Peyer's patch (tissue), 4 donors: ENCODE data around the gene STX1B.

Experiments used
- CTCF ChIP-seq, 6 experiments: fragments of 450-650 bp in 4 of 6; fragments of 200-600 bp in 2 of 6; sonication (generic) in 1 of 6; IDR thresholded peaks; one replicate each; pipeline ENCODE4 v1.5.1; 2017 to 2019; ENCODE audit warnings: antibody characterized with exemption in 6 of 6, mild to moderate bottlenecking in 3 of 6, moderate library complexity in 1 of 6
- POLR2A ChIP-seq, 2 donors: fragments of 450-650 bp; IDR thresholded peaks; one replicate each; pipeline ENCODE4 v1.5.1; 2017; ENCODE audit warnings: antibody characterized with exemption in 2 of 2, mild to moderate bottlenecking in 2 of 2, moderate library complexity in 2 of 2

- TF ChIP-seq CTCF (IDR thresholded peaks at IDR 0.05) (no peak), POLR2A (IDR thresholded peaks at IDR 0.05) (no peak)
These were observed 45.0 kb downstream of the STX1B start for GRCh38 chr16:30965436-30965835.
